WI38 (cell line): ENCODE data around the gene NNT.

Source experiments
- H3K4me3 ChIP-seq: 2 replicates; pipeline ENCODE4 v1.5.1; 2011; ENCODE audit warnings: low read depth, mild to moderate bottlenecking, control low read depth, low read length
- TF ChIP-seq, protein P1 (sequence below): IDR thresholded peaks from 2 replicates; pipeline ENCODE4 v1.5.1; 2012; ENCODE audit warnings: low read depth, mild to moderate bottlenecking, control low read depth, low read length

Gene NNT

DNA sequence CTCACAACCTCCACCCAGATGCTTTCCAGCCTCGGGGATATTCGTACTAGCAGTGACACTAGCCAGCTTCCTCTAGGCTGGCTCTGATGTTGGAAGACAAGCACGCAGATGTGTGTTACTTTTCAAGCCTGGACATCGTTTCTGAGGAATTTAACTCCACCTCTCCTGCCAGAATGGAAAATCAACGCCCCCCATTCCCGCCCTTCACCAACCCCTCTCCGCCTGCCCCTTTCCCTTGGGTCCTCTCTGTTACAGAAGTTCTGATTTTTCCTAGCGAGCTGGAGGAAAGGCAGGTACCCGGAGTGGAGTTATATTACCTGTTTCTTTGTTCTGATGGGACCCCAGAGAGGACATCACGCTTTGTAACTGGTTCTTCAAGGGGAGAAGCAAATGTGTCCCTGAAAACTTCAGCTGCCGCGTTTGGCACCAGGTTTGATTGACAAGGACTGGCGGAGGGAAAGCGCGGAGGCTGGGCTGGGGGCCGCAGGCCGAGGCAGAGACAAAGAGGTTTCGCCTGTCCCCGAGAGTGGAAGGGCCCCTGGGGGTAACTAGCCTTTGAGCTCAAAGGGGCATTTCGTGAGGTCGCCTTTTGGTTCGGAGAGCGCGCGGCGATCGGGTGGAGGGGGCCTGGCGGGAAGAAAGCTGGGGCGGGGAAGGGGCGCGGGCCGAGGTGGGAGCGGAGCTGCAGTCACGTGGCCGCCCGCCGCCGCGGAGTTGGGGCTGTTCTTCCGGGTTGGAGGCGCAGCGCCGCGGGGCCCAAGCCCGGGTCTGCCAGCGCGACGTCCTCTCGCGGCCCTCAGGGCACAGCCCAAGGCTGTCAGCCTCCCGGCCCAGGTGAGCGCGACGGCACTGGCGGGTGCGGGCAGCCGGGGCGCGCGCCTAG, at the start of gene NNT:
Gene NNT (plus strand): TSS at position 720 of the 883 bp plus-strand sequence. CDS start 6,016 bp downstream, outside the sequence.
- TF ChIP-seq, protein P1, sequence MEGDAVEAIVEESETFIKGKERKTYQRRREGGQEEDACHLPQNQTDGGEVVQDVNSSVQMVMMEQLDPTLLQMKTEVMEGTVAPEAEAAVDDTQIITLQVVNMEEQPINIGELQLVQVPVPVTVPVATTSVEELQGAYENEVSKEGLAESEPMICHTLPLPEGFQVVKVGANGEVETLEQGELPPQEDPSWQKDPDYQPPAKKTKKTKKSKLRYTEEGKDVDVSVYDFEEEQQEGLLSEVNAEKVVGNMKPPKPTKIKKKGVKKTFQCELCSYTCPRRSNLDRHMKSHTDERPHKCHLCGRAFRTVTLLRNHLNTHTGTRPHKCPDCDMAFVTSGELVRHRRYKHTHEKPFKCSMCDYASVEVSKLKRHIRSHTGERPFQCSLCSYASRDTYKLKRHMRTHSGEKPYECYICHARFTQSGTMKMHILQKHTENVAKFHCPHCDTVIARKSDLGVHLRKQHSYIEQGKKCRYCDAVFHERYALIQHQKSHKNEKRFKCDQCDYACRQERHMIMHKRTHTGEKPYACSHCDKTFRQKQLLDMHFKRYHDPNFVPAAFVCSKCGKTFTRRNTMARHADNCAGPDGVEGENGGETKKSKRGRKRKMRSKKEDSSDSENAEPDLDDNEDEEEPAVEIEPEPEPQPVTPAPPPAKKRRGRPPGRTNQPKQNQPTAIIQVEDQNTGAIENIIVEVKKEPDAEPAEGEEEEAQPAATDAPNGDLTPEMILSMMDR, result no peak
- peak within 1 kb of the TSS; percentile 68 for H3K4me3 ChIP-seq

GRCh38 chr5:43553381-43553780, 49.6 kb upstream of the NNT start:
- H3K4me3 ChIP-seq, result no peak overlapping the region
- TF ChIP-seq, protein P1, result no peak

DNA sequence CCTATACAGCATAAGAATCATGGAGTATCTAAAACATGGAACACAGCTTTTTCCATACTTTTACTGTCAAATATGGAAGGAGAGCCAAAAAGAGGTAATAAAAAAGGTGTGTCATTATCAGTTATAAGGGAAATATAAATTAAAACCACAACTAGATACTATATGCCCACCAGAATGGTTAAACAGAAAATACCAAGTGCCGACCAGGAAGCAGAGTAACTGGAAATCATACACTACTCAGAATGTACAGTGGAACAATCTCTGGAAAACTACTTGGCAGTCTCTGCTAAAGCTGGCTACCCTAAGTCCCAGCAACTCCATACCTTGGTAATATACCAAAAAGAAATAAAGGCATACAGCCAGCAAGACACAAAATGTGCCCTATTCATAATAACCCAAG, 48.5 kb upstream of the NNT start:
- H3K4me3 ChIP-seq, result 0 out of 2 replicates have a peak overlapping the region, but pooled peaks have one; percentile 8
- TF ChIP-seq, protein P1, result no peak

GRCh38 chr5:43555895-43556606, 46.9 kb upstream of the NNT start:
- peak overlapping the region; percentile 93 for H3K4me3 ChIP-seq
- TF ChIP-seq, protein P1, result no peak

DNA sequence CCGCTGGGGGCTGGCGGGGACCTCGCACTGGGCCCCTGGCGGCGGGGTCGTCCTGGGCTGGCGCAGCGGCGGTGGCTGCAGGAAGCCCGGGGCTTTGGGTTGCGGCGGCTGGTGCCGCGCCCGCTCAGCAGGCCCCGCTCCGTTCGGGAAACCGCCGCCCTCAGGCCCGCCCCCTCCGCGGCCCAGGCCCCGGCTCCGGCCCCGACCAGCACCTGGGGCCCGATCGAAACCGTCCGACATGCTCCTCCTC, 46.4 kb upstream of the NNT start:
- H3K4me3 ChIP-seq, result peak overlapping the region; percentile 93

GRCh38 chr5:43556857-43557542, 46.0 kb upstream of the NNT start, which contains the start of gene PAIP1:
TSS of gene PAIP1 (minus strand) at chr5:43557077. CDS start at chr5:43556846, 231 bp downstream.
- TF ChIP-seq, protein P1, result no peak; the same call in 1 of the 2 replicates
- H3K4me3 ChIP-seq, result peak within 1 kb of the TSS; percentile 93

GRCh38 chr5:43560128-43560527, 42.9 kb upstream of the NNT start:
- H3K4me3 ChIP-seq, result no peak overlapping the region
- TF ChIP-seq, protein P1, result no peak
